Stimulated activated CD4-positive, alpha-beta T cell treated with anti-CD3 and anti-CD28 coated beads, Interleukin-2, amount 100 ng/mL, for 4 hours (primary cell): ENCODE measurements around the gene COL5A1.

Experiments used
- DNase-seq: peaks from one replicate; pipeline ENCODE4 v3.0.0-alpha.2; 2020; ENCODE audit warnings: low read depth

Gene COL5A1

DNA sequence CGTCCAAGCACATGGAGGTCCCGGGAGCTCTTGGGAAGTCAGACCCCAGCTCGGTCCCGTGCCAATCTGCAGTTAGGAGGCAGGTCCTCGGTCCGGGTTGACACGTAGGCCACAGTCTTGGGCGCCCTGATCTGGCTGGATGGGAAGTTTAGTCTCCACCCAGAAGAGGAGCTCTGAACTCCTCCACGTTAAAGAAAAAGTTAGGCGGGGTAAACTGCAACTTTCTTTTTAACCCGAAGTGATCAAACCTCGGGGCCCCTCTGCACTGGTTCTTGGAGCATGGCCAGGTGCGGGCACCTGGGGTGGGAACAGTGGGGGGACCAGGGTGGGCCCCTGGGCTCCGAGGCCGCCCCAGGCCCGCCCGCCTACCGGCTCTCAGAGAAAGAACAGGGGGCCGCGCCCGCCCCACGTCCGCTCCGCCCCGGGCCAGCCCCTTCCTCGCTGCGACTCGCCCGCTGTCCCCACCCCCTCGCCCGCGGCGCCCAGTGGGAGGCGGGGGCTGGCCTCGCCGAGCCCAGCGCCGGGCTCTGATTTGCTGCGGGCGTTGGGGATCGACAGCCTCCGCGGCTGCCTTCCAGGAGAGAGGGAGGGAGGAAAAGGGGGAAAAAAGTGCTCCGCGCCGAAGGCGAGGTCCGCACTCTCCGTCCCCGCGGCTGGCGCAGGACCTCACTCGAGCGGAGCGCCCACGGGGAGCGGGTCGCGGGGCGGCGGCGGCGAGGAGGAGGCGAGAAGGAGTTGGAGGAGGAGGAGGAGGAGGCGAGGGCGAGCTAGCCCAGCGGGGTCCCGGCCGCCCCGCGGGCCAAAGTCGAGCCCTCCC, at the start of gene COL5A1:
COL5A1 (plus strand) TSS at position 631 of the 817 bp plus-strand sequence. CDS start 385 bp downstream, outside the sequence.
- peak; percentile 36 for DNase-seq

DNA sequence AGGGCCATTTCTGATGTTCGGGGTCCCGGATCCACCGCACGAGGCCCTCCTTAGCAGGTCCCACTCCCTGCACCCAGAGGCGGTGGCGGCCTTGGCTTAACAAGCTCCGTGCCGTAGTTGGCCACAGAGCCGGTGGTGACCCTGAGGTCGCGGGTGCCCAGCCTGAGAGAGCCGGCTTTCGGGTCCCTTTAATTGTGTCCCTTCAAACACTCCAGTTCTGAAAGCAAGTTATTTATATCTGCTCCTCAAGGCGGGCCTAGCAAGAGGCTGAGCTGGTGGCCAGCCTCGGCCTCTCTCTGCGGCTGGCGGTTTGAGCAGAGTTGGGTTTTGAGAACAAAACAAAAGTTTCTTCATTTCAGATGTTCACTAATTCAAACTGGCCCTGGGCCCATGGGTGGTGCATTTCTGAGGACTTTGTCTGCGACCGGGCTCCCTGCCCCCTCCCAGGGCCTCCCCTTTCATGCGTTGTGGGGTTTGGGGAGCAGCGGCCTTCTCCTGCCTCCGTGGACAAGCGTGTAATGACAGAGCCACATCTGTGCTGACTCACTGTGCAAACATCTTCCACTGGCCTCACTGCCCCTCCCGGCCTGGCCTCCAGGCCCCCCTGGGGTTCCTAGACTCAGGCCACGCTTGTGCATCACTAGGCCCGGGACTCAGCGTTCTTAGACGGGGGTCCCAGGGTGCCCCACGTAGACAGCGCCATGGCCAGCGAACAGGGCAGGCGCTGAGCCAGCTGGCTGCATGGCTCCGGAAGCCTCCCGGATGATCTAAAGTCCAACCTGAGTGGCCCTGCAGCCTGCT, 49.4 kb upstream of the COL5A1 start:
- no peak for DNase-seq

DNA sequence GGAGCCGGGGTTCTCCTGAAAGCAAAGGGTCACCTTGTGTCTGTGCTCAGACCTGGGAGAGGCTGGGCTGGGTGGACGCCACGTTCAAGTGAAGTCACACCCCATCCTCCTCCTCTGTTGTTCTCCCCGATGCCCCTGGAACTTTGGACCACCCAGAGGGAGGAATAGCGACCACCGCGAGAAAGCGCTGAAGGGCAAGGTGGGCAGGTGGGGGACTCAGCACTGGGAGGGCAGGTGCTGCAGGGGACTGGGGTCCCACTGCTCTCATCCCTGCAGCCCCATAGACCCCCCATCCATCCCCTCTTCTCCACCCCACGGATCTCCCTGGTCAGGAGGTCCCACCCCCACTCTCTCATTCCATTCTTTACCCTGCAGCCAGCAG, 48.8 kb upstream of the COL5A1 start:
- no peak for DNase-seq

DNA sequence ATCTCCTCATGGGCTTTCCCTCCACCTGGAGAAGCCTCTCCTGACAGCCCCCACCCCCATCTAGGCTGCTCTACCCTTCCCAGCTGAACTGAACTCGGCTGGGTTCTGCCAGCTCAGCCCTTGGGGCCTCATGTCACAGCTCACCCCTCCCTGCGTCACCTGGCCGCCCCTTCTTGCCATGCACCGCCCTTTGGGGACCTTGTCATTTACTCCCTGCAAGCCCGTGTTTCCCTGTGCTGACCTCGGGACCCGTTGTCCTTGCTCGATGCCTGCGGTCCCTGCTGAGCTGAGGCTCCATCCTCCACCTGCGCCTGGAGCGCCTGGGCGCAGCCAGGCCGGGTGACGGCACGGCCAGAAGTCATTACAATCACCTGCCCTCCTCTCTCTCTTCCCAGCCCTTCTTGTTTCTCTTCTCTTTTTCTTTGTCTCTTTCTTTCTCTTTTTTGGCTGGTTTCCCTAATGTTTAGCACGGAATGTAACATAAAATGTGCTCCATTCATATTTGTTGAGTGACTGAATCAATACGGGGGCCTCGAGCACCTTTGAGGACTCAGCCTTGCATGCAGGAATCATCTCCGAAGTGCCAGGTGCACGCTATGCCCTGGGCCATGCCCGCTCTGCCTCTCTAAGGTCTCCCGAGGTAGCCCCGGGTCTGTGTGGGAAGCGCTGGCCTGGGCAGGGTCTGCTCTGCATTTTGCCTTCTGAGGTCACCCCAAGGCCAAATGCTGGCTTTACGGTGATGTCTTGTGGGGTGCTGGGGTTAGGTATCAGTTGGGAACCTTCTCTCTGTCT, 48.1 kb upstream of the COL5A1 start:
- no peak for DNase-seq

DNA sequence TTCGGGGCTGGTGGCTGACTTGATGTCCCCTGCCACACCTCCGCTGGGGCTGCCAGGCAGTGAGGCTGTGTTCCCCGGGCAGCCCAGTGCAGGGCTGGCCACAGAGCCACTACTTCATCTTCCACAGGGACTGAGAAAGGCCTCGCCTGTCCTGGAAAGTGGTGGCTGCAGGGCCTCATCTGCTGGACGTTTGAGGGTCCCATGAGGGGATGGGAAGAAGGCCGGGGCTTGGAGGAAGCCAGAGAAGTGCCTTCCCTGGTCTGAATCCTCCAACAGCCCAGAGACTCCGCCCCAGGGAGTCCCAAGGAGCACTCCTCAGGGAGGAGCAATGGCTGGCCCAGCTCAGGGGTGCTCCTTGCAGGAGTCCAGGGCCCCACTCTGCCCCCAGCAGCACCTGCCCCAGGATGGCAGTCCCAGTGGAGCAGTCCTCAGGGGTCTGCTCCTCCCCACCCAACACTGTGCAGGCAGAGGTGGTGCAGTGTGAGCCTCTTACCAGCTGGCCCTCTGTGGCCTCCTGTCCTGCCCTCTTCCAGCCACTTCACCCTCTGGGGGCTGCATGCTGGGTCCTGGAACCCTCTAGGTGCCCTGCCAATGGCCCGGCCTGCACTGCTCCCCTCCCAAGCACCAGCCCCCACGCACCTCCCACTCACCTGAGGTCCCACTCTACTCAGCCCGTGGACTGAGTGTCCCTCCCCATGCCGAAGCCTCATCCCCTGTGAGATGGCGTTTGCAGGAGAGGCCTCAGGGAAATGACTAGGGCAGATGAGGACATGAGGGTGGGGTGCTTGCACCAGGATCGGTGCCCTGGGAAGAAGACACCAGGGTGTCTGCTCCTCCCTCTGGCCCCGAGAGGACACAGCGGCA, 47.3 kb upstream of the COL5A1 start:
- DNase-seq, result no peak

DNA sequence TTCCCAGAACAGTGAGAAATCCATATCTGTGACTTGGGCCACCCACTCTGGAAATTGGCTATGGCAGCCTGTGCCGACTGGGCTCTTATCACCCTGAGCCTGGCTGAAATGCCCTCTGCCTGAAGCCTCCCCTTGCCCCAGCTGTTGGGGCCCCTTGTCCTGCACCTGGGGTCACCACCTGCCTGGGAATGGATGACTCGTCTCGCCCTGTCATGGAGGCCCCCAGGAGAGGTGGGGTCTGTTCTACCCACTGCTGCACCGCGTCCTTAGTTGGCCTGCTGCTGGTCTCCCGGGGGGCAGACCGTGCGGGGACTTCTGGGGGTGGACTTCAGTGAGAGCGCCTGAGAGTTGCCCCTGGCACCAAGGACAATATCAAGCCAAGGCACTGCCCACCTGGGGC, 46.6 kb upstream of the COL5A1 start:
- DNase-seq, result no peak

DNA sequence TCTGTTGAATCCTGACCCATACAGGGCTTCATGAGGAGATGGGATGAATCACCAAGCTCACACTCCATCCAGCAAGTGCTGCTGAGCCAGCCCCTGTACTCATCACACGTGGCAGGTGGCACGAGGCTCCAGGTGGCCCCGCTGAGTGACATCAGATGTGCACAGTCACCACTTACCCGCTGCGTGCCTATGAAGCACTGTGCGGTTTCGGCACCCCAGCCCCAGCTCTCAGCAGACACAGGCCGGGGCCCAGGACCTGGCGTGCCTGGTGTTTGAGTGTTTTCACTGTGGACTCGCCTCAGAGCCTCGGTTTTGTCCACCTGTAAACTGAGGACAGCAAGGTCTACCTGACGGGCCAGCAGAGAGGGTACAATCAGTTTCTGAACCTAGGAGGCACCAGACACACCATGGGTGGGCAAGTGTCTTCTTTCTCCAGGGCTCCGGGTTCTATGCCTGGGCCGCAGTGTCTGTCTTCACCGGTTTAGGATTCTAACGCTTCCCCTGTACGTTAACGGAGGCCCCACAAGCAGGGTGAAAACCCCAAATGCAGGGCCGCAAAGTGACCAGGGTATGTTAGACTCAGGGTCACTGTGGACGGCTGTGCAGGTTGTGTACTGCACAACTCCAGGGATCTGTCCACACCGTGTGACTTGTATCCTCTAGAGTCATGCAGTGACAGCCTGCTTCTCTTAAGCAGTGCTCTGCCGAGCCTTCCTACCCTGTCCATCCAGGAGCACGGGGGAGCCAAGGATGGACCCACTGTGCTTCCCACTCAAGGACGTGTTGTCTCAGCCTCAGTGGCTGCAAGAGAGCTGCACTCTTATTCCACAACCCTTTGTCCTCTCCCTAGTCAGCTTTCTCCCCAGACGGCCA, 44.3 kb upstream of the COL5A1 start:
- no peak for DNase-seq

DNA sequence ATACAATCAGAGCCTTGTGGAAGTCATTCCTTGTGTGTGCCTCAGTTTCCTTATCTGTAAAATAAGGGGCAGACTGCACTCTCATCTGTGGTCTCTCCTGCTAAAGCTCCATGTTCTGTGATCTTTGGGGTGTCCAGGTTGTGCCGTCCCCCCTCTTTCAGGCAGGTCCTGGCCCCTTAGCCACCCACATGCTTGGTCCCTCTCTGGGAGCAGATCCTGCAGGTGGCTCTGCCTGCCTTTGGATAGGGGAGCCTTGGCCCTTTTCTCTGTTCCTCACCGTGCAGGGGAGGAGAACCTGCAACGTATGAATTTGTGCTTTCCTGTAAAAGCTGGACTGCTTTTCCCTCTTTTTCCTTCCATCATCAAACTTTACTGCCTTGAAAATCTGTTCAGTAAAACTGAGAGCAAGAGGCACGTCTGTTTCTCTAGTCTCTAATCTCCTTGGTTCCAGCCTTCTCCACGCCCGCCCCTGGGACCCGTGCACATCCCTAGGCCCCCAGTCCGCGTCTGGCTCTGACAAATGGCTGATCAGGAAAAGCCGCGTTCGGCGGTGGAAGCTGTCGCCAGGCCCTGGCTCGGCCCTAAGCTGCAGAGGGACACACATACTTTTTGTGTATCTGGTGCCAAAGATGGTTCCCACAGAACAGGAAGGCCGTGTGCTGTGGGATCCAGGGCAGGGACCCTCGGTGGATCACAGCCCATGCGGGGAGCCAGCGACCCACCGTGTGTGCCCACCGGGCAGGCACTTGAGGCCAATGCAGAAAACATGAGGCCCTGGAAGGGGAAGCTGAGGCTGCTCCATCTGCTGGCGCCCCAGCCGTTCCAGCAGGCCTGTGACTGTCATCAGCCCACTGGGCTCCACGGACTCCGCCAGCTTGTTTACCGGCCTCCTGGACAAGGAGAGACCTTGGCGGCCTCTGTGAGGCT, 43.4 kb upstream of the COL5A1 start:
- no peak for DNase-seq

DNA sequence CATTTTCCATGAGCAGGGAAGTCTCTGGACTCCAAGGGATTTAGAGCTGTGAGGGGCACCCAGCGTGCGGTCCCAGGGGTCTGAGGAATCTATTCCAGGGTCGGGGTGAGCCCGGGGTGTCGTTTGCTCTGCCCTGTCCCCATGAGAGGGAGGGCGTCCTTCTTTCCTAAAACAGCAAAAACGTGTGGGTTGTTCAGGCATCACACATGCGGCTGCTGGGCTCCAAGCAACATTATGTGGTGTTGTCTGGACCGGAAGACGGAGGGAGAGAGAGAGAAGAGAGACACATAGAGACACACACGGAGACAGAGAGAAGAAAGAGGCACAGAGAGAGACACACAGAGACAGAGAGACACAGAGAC, 42.7 kb upstream of the COL5A1 start:
- DNase-seq, result no peak

DNA sequence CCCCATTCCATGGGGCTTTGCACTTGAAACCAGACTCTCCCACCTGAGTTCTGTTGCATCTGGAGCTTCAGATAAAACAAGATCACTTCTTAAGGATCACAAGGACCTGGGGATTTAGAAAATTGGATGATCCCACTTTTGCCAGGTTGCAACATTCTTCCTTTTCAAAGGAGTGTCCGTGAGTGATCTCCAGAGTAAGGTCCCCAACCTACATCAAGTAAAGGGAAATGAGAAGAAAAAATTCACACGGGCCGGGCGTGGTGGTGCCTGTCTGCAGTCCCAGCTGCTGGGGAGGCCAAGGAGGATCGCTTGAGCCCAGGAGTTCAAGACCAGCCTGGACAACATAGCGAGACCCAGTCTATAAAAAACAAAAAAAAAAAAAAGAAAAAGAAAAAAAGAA, 41.2 kb upstream of the COL5A1 start:
- DNase-seq, result no peak

DNA sequence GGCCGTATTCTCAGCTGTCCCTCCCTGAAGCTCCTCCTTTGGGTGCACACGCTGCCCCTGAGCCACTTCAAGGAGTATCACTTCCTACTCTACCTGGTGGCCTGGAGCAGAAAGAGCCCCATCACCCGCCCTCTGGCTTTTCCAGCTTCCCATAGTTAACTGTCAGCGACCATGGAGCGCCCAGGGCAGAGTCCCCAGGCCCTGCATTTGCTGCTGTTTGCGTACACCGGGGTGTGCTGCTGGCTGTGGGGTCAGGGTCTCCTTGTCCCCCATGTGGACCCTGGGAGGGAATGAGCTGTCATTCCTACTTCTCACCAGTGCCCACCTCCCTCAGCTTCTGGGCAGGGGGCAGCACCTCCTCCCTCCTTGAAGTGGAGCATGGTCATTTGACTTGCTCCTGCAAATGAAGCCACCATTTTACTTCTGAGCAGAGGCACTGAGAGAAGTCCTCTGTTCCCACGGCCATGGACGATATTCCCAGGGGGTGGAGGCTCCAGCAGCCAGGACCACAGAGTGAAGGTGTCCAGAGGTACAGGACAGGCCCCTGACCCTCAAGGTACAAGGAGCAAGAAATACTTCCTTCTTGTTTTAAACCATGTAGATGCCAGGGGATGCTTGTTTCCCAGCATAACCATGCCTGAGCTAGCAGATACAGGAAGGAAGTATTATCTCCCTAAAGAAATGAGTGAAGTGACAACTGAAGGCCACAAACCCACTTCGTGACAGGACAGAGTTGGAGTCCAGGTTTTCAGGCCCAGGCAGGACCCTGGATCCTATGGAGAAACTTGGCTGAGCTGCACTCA, 40.6 kb upstream of the COL5A1 start:
- no peak for DNase-seq

DNA sequence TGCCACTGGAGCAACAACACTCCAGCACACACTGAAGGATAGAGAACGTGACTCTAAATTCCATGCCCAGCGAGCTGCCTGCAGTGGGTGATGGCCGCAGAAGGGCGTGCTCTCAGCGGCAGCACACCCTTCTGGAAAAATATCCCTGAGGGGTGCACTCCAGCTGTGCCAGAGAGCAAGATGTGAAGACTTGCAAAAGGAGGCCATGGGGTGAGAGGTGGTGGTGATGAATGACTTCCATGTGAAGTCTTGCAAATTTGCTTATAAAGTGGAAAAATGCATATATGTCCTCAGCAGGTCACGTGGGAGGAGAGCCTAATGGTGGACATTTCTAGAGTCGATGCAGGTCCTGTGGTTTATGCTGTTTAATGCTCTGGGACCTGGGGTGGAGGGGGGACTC, 39.8 kb upstream of the COL5A1 start:
- no peak for DNase-seq

DNA sequence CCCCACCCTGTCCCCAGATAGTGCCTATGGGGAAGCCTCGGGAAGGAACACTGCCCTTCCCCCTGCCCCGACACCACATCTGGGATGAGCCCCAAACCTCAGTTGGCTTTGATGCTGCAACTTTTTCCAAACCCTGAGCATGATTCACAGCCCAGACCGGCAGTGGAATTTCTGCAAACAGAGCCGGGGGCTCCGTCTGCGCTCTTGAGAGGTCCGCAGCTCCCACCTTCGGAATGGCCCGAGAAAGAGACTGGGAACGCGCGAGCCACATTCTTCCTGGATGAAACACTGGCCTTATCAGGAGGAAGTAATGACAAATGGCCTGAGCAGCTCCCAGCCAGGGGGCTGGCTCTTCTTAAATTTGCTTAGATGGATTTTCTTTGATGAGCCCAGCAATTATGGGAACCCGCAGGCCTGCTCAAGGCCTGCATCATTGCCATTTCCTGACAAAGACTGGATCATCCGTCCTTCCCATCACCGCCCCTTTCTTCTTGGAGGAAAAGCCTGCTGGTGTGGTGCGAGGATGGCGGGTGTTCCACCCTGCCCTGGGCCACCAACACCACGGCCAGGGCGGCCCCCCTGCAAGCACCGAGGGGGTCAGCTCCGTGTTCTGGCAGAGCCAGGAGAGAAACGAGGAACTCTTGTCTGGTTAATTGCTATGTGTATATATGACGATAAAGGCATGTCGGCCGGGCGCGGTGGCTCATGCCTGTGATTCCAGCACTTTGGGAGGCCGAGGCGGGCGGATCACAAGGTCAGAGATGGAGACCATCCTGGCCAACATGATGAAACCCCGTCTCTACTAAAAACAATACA, 38.8 kb upstream of the COL5A1 start:
- DNase-seq, result no peak

DNA sequence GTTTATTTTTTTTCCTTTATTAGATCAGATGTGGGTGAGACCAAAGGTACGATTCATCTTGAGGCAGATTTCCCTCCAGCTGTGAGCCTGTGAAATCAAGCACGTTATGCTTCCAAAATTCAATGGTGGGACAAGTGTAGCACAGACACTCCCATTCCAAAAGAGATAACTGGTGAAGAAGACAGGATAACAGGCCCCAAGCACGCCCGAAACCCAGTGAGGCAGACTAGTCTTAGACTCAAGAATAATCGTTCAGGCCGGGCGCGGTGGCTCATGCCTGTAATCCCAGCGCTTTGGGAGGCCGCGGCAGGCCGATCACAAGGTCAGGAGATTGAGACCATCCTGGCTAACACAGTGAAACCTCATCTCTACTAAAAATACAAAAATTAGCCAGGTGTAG, 36.8 kb upstream of the COL5A1 start:
- no peak for DNase-seq

DNA sequence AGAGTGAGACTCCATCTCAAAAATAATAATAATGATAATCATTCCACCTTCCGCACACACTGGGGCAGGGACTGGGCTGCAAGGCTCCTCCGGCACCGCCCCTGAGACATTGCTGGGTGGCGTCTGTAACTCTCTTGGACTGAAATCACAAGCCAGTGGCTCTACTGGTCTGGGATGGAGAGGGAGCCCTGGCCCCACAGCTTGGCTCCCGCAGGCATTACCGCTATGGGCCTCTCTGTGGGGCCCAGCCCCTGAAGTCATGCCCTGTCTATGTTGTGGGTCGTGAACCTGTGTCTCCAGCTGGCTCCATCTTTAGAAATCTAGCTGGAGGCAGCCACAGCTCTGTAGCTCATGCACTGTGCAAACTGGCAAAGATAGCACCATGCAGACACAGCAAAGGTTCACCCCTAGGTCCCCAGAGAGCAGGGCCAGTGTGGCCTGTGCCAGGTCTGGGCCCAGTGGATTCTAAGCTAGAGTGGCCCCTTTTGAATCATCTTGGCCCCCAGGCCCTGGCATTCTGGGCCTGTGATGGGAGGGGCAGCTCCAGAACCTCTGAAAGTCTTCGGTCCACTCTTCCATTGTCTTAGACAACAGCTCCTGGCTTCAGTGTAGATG, 36.1 kb upstream of the COL5A1 start:
- DNase-seq, result no peak

DNA sequence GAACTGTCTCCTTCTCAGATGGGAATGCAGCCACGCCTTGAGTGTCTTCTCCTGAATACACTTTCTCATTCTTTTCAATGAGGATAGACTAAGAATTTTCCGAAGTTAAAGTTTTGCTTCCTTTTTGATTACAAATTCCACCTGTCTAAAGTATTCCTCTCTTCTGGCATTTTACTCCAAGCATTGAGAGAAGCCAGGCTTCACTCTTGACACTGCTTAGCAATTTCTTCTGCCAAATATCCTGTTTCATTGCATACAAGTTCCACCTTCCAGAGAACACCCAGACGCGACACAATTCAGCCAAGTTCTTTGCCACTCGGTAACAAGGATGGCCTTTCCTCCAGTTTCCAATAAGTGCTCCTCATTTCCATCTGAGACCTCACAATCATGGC, 35.6 kb upstream of the COL5A1 start:
- DNase-seq, result no peak

DNA sequence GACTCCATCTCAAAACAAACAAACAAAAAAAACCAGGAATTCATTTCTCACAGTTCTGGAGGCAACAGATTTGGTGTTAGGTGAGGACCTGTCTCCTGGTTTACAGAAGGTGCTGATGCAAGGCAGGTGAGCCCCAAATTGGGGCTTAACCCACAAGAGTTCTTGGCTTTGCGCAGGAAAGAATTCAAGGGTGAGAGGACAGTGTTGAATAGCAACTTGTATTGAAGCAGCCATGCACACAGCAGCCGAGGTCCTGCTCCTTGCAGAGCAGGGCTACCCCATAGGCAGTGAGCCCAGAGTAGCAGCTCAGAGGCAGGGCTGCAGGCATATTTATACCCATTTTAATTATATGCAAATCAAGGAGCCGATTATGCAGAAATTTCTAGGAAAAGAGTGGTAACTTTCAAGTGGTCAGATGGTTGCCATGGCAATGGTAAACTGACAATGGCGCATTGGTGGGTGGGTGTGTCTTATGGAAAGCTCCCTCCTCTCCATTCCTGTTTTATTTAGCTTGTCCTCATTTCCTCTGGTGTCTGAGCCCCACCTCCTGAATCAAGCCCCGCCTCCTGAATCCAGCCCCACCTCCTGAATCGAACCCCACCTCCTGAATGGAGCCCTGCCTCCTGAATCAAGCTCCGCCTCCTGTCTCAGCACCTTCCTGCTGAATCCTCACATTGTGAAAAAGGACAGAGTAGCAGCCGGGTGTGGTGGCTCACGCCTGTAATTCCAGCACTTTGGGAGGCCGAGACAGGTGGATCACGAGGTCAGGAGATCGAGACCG, 34.5 kb upstream of the COL5A1 start:
- no peak for DNase-seq
